ENCODE measurements around the gene SUFU. TPM values are rescaled to one million over a fixed set of nuclear protein-coding genes. Genes with fewer than 3 reads are reported as not detected.

Gene SUFU
- total and polyA plus RNA-seq, 2 of the 8 experiments (the other 6 are each of a cell fraction or from before 2014, with no cell fraction given), result 7.0 to 10.8 TPM

DNA sequence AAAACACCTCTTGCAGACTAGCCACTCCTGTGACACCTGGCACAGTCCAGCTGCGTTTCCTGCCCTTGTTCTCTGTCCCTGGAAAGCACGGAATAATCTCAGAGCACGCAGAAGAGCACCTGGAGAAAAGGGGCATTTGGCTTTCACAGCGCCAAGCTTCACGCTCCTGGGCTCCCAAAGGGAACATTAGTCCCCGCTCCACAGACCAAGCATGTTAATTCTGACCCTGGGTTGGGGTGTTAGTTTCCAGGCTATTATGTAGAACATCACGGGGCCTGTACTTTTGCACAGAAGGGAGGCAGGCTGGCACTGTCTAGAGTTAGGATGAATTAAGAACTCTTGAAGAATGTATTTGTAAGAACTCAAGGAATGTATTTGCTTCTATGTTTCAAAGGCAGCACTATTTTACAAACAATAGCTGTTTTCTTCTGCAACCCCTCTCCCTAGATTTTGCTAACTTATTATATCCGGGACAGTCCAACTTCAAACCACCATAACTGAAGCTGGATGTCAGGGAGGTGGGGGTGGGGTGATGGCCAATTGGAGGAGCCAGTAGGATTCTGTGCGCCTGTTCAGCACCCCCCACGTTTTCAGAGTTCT, 78.3 kb downstream of the SUFU start:
- no peaks in the 10 kb centered on the region; the same call in 1 of the 2 replicates for H3K23me2 ChIP-seq (ENCODE audit: low read depth, low read length)
- no peaks in the 10 kb centered on the region for H3K9me3 ChIP-seq (ENCODE audit: insufficient read depth in 2 of 2, low read depth in 1 of 2, low read length in 1 of 2)
- H2BK20ac ChIP-seq (ENCODE audit: low read length), result no peak overlapping the region
- no peak overlapping the region for H2BK120ac ChIP-seq (replicated peaks; ENCODE audit: low read depth, low read length)
- no peaks in the 10 kb centered on the region for H3K36me3 ChIP-seq (ENCODE audit: control insufficient read depth in 2 of 4, insufficient read depth in 4 of 4, low read length in 3 of 4)
- no peak overlapping the region for H3K9ac ChIP-seq (replicated peaks in 1 of 4; ENCODE audit: extremely low read depth in 1 of 4, low read depth in 3 of 4, low read length in 3 of 4)
- FAIRE-seq (no peak), DNase-seq (ENCODE audit: low read depth in 1 of 2, low spot score in 2 of 2) (no peak)
- no peaks in the 10 kb centered on the region for H3K27me3 ChIP-seq (replicated peaks in 1 of 4; ENCODE audit: control insufficient read depth in 3 of 4, extremely low read depth in 1 of 4, insufficient read depth in 3 of 4, low read length in 3 of 4)
- H3K4ac ChIP-seq (replicated peaks; ENCODE audit: insufficient read length, low read depth, low read length), result no peak overlapping the region
- no peak overlapping the region for H3K56ac ChIP-seq (replicated peaks; ENCODE audit: insufficient read length, low read depth, low read length)
- H3K4me1 ChIP-seq (replicated peaks in 1 of 4; ENCODE audit: control insufficient read depth in 3 of 4, insufficient read depth in 4 of 4, low read length in 3 of 4), result peaks cover 0 to 7% (median 5%) of the 10 kb centered on the region in 4 experiments; a peak in 4 of 7 replicates
- H2BK15ac ChIP-seq (ENCODE audit: low read length), result no peak overlapping the region
- H2BK12ac ChIP-seq (ENCODE audit: low read depth, low read length), result no peak overlapping the region
- no peak overlapping the region for H3K14ac ChIP-seq (ENCODE audit: insufficient read length)
- no peak overlapping the region for H3K27ac ChIP-seq (ENCODE audit: low read depth, low read length)
- H2AFZ ChIP-seq (ENCODE audit: low read length), result no peak overlapping the region
- no peak overlapping the region for H3K18ac ChIP-seq (ENCODE audit: extremely low read depth, low read length)
- no peak overlapping the region for H3K4me3 ChIP-seq (ENCODE audit: extremely low read depth in 1 of 4, insufficient read depth in 2 of 4, low read depth in 3 of 4, low read length in 4 of 4)
- H4K8ac ChIP-seq (ENCODE audit: extremely low read depth, insufficient read depth, low read length), result no peak overlapping the region
- H4K20me1 ChIP-seq (replicated peaks in 1 of 2; ENCODE audit: control insufficient read depth in 1 of 2, insufficient read depth in 2 of 2, low read length in 2 of 2), result peaks cover 0 to 6% of the 10 kb centered on the region in 2 experiments
- H4K5ac ChIP-seq (ENCODE audit: insufficient read length, low read depth, low read length), result no peak overlapping the region
- no peak overlapping the region for H3K23ac ChIP-seq (ENCODE audit: insufficient read length)
- 0 out of 4 replicates have a peak overlapping the region, but pooled peaks of 1 of the 2 experiments have one; percentile 15 for H3K4me2 ChIP-seq (ENCODE audit: insufficient read depth in 1 of 2, low read depth in 2 of 2, low read length in 2 of 2)
- no peak overlapping the region for H2BK5ac ChIP-seq (ENCODE audit: low read depth, low read length)
- no peak overlapping the region for H4K91ac ChIP-seq (replicated peaks; ENCODE audit: insufficient read length, low read length)
- H3K79me2 ChIP-seq (ENCODE audit: control insufficient read depth in 1 of 2, insufficient read depth in 2 of 2, low read length in 2 of 2), result no peaks in the 10 kb centered on the region
- POLR2A ChIA-PET (ENCODE audit: partially characterized antibody), result interaction anchor here (0.7 to 1.5 kb wide), 3 partner anchors 11 to 121 kb away, joined by 3 to 4 read pairs (median 3); partner anchors contain the start of gene SUFU
- WGBS, 2 experiments (ENCODE audit: extremely low coverage in 1 of 2, insufficient coverage in 1 of 2, insufficient read length in 1 of 2, insufficient replicate concordance in 2 of 2, low coverage in 1 of 2, low lambda C conversion rate in 2 of 2, missing lambda C conversion rate in 1 of 2), result 70% methylated on average over 10 of the region's 10 CpGs; no CpG with 5 or more reads in 1 of the 2 experiments
- H3K79me1 ChIP-seq (ENCODE audit: low read depth, low read length), result no peaks in the 10 kb centered on the region
- CTCF ChIA-PET (ENCODE audit: partially characterized antibody), result interaction anchor here (0.6 to 7.3 kb wide), 26 partner anchors 13 to 352 kb away, joined by 3 to 182 read pairs (median 5); partner anchors contain the start of genes ACTR1A and SUFU
- H2AK5ac ChIP-seq (ENCODE audit: low read depth, low read length), result no peak overlapping the region
- TF ChIP-seq HDAC6 (IDR thresholded peaks at IDR 0.05; ENCODE audit: low read depth, low read length), result no peak
- no peak for TF ChIP-seq RAD21 (IDR thresholded peaks at IDR 0.05 in 1 of 2, conservative IDR thresholded peaks at IDR 0.05 in 1 of 2; ENCODE audit: low read depth in 2 of 2, low read length in 2 of 2)
- TF ChIP-seq ZNF274 (IDR thresholded peaks at IDR 0.05; ENCODE audit: borderline replicate concordance, extremely low read depth, low read length), result no peak
- no peak for TF ChIP-seq SP4 (IDR thresholded peaks at IDR 0.05; ENCODE audit: low read length)
- TF ChIP-seq NANOG (IDR thresholded peaks at IDR 0.05; ENCODE audit: insufficient read depth, low read depth, low read length, poor library complexity, severe bottlenecking), result no peak
- no peak for TF ChIP-seq SIX5 (IDR thresholded peaks at IDR 0.05; ENCODE audit: low read depth, low read length)
- no peak for TF ChIP-seq SP1 (IDR thresholded peaks at IDR 0.05; ENCODE audit: low read depth, low read length)
- TF ChIP-seq POLR2AphosphoS5 (IDR thresholded peaks at IDR 0.05; ENCODE audit: low read depth, low read length), result no peak
- TF ChIP-seq, protein P1, sequence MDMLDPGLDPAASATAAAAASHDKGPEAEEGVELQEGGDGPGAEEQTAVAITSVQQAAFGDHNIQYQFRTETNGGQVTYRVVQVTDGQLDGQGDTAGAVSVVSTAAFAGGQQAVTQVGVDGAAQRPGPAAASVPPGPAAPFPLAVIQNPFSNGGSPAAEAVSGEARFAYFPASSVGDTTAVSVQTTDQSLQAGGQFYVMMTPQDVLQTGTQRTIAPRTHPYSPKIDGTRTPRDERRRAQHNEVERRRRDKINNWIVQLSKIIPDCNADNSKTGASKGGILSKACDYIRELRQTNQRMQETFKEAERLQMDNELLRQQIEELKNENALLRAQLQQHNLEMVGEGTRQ (IDR thresholded peaks at IDR 0.05; ENCODE audit: low read length), result no peak

Measured in H1 (cell line).